ENCODE results near the gene UAP1L1.
"Not testable (repeated sequence)": the region's sequence is repeated elsewhere in the genome, so short reads cannot be mapped to it uniquely, and the experiment has no call there.

The UAP1L1 gene

DNA sequence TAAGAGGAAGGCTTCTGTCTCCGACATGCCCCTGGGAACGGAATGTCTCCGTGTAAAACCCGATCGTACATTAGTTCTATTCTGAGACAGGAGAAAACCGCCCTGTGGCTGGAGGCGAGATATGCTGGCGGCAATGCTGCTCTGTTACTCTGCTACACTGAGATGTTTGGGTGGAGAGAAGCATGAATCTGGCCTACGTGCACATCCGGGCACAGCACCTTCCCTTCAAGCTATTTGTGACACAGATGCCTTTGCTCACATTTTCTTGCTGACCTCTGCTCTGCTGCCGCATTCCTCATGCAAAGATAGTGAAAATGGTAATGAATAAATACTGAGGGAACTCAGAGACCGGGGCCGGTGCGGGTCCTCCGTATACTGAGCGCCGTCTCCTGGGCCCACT, 39.4 kb downstream of the UAP1L1 start:
- no peak for DNase-seq

DNA sequence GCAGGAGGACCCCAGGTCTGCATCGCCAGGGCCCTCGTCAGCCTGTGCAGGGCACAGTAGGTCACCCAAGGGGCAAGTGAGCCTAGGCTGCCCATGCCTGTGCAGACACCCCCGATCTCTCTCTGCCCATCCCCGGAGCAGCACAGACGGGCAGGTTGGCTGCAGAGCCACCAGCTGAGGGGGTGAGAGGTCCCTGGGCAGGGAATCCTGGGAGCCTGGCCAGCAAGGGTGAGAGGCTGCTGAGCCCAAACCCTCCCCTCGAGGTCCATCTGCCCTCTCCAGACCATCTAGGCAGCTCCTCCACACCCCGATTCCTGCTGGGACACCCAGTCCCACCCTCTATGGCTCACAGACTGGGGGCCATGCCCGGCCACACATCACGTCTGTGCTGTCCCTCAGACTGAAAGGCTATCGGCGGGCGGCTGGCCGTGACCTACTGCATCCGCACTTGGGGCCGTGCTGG, 40.0 kb downstream of the UAP1L1 start:
- DNase-seq: no peak

- DNase-seq: not testable (repeated sequence)
Measured at GRCh38 chr9:137118092-137118603, 40.8 kb downstream of the UAP1L1 start.

DNA sequence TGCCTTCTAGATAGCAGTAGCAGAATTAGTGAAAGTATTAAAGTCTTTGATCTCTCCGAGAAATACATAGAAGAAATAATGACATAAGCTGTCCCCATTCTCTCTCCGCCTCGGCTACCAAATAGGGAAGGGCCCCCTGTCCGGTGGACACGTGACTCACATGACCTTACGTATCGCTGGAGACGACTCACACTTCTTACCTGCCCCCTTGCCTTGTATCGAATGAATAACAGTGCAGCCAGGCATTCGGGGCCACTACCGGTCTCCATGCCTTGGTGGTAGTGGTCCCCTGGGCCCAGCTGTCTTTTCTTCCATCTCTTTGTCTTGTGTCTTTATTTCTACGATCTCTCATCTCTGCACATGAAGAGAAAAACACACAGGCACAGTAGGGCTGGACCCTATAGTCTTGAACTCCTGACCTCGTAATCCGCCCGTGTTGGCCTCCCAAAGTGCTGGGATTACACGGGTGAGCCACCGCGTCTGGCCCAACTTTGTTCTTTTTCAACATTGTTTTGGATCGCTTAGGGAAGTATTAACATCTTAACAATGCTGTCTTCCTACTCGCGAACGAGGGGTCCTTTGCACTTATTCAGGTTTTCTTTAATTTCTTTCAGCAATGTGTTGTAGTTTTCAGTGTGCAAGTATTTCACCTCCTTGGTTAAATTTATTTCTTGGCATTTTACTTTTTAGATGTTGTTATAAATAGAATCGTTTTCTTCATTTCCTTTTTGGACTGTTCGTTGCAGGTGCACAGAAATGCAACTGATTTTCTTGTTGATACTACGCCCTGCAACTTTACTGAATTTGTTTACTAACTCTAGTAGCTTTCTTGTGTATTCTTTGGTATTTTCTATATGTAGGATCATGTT, 44.8 kb downstream of the UAP1L1 start:
- not testable (repeated sequence) for DNase-seq

GRCh38 chr9:137122796-137123467, 45.6 kb downstream of the UAP1L1 start:
- not testable (repeated sequence) for DNase-seq

DNA sequence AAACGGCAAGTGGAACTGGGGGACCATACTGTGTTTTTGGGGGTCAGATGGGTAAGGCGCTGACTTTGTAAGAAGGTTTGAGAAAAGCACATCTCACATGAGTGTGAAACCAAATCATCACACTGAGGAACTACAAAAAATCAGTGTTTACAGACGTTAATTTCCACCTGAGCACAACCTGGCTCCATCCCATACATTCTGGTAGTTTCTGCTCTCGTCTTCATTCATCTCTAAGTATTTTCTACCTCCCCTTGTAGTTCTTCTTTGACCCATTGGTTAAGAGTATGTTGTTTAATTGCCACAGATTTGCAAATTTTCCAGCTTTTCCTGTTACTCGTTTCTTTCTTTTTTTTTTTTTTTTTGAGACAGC, 46.1 kb downstream of the UAP1L1 start:
- DNase-seq: no peak

GRCh38 chr9:137123952-137124462, 46.7 kb downstream of the UAP1L1 start:
- not testable (repeated sequence) for DNase-seq

GRCh38 chr9:137126786-137127185, 49.5 kb downstream of the UAP1L1 start:
- DNase-seq: no peak

DNA sequence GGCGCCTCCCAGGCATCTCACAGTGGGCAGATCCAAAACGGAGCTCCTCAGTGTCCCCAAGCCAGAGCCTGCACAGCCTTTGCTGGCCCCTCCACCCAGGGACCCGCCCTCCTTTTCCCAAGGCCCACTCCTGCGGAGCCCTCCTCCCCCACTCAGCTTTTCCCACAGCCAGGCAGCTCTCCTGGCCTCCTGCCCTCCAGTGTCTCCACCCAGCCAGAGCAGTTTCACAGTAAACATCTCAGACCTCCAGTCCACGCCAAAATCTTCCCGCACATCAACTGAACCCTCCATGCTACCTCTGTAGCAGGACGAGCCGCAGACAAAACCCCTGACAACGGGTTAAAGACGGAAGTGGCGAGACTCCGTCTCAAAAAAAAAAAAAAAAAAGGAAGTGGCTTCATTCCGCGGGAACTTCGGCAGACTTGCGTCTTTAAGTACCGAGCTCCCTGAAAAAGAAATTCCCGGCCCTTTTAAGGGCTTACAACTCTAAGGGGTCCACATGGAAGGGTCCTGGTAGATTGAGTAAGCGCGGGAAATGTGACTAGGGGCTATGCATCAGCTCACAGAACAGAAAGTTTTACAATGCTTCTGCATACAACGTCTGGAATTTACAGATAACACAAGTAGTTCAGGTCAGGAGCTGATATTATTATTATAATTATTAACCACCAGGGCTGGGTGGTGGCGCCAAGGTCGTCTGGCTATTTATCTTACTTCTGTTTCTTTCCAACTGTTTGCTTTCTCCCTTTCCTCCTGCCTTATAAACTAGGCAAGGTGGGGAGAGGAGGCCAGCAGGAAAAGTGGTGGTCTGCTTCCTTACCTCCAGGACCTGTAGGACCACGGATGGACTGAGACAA, 50.2 kb downstream of the UAP1L1 start:
- no peak for DNase-seq

GRCh38 chr9:137128158-137128861, 51.0 kb downstream of the UAP1L1 start:
- DNase-seq: no peak

DNA sequence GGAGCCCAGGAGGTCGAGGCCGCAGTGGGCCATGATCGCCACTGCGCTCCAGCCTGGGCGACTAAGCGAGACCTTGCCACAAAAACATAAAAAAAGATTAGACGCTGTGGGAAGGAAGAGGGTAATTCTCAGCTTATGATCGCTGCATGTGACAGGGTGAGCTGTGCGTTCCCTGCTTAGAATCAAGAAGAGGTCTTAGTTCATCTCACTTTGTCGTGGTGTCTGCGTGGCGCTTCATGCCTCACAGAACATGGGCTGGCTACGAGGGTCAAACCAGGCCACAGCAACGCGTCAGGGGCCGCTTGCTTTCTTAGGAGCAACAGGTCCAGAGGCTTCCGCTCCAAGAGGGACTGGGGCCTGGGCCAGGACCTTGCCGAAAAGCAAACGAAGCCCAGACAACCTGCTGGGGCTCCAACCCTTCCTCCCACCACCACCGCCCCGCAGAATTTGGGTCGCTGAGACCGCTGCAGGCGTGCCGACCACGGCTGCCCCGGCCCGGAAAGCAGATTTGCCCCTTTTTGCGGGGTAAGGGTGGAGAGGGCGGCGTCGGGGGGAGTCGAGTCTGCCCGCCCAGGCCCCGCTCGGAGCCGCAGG, 51.6 kb downstream of the UAP1L1 start:
- no peak for DNase-seq

DNA sequence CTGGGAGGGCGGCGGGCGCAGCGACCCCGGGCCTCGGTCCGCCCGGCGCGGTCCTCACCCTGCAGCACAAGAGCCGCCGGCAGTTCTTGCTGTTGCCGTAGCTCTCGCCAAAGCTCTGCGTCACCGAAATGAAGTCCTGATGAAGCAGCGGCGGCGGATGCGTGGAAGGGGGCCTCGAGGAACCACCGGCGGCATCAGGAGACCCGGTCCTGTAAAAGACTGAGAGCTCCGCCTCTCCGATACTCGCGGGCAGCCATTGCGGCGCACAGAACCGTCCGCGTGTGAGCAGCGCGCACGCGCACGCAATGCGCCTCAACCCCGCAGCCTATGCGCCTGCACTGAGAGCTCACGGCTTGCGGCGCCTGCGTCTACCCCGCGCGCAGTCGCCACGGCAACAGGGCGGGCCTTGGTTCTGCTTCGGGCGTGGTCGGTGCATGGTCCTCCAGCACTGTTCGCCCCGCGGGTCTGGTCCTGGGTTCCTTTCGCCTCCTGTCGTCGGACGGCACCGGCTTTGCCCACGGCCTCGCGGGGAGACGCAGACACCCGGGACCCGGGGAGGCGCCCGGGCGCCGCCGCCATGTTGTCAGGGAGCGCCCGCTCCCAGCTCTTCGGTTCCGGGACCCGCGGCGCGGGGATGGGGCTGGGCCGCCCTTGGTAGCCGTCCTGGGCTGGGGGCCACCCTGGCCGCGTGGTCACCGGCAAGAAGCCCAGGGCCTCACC, 52.3 kb downstream of the UAP1L1 start:
- peak; percentile 53 to 55 for DNase-seq

- DNase-seq: no peak
Measured at GRCh38 chr9:137130176-137130755, 52.9 kb downstream of the UAP1L1 start.
